Measurements from ENCODE around the gene ATG2B.

ATG2B gene

GRCh38 chr14:96309133-96309895 is 53.8 kb downstream of the ATG2B start:
- no peak for FAIRE-seq

GRCh38 chr14:96307434-96307833 is 55.7 kb downstream of the ATG2B start:
- no peak for FAIRE-seq

GRCh38 chr14:96304956-96305355 is 58.2 kb downstream of the ATG2B start:
- FAIRE-seq, result no peak

GRCh38 chr14:96303981-96304380 is 59.2 kb downstream of the ATG2B start:
- no peak for FAIRE-seq

GRCh38 chr14:96299441-96299840 is 63.7 kb downstream of the ATG2B start:
- FAIRE-seq, result no peak

GRCh38 chr14:96297997-96298515 is 65.1 kb downstream of the ATG2B start:
- FAIRE-seq, result no peak

GRCh38 chr14:96297000-96297399 is 66.1 kb downstream of the ATG2B start:
- peak; percentile 96 for FAIRE-seq

GRCh38 chr14:96294246-96294645 is 68.9 kb downstream of the ATG2B start:
- FAIRE-seq, result no peak

GRCh38 chr14:96287856-96288255 is 75.3 kb downstream of the ATG2B start:
- FAIRE-seq, result no peak

- no peak for FAIRE-seq
Measured at GRCh38 chr14:96286251-96286650, 76.9 kb downstream of the ATG2B start.

GRCh38 chr14:96285667-96286066 is 77.5 kb downstream of the ATG2B start:
- no peak for FAIRE-seq

GRCh38 chr14:96284430-96284829 is 78.7 kb downstream of the ATG2B start:
- no peak for FAIRE-seq

GRCh38 chr14:96284008-96284407 is 79.1 kb downstream of the ATG2B start:
- FAIRE-seq, result no peak

GRCh38 chr14:96281486-96281885 is 81.7 kb downstream of the ATG2B start:
- no peak for FAIRE-seq

- FAIRE-seq, result no peak
Measured at GRCh38 chr14:96280104-96280503, 83.0 kb downstream of the ATG2B start.

- no peak for FAIRE-seq
Measured at GRCh38 chr14:96279564-96279963, 83.6 kb downstream of the ATG2B start.

GRCh38 chr14:96277890-96278289 is 85.3 kb downstream of the ATG2B start:
- FAIRE-seq, result no peak

- FAIRE-seq, result no peak
Measured at GRCh38 chr14:96275177-96276112, 87.7 kb downstream of the ATG2B start.

- FAIRE-seq, result no peak
Measured at GRCh38 chr14:96274543-96274942, 88.6 kb downstream of the ATG2B start.

GRCh38 chr14:96274122-96274521 is 89.0 kb downstream of the ATG2B start:
- FAIRE-seq, result no peak

- FAIRE-seq, result no peak
Measured at GRCh38 chr14:96273629-96274028, 89.5 kb downstream of the ATG2B start.

GRCh38 chr14:96272777-96273473 is 90.2 kb downstream of the ATG2B start:
- no peak for FAIRE-seq

- FAIRE-seq, result no peak
Measured at GRCh38 chr14:96271421-96271762, 91.7 kb downstream of the ATG2B start.
